ENCODE measurements around the gene LSM10. TPM values are rescaled to one million over a fixed set of nuclear protein-coding genes. Genes with fewer than 3 reads are reported as not detected.

The LSM10 gene

GRCh38 chr1:36346741-36347370 is 50.9 kb downstream of the LSM10 start:
- Histone ChIP-seq H3K4me3 (ENCODE audit: low read length) (no peak overlapping the region), H3K27me3 (ENCODE audit: control insufficient read depth, insufficient read depth, low read length) (no peaks in the 10 kb centered on the region), H3K4me1 (ENCODE audit: control insufficient read depth, insufficient read depth, low read length) (peaks cover 54% of the 10 kb centered on the region), H3K9ac (ENCODE audit: low read depth, low read length) (no peak overlapping the region), H3K4me2 (ENCODE audit: low read length) (no peak overlapping the region), H3K36me3 (ENCODE audit: insufficient read depth, low read length) (peaks cover 66% of the 10 kb centered on the region), H3K9me3 (replicated peaks; ENCODE audit: low read length) (no peaks in the 10 kb centered on the region)

- H3K4me1 ChIP-seq (ENCODE audit: control insufficient read depth, insufficient read depth, low read length), result peaks cover 39% of the 10 kb centered on the region
- H3K4me3 ChIP-seq (ENCODE audit: low read length), result no peak overlapping the region
- no peak overlapping the region for H3K4me2 ChIP-seq (ENCODE audit: low read length)
- no peaks in the 10 kb centered on the region for H3K27me3 ChIP-seq (ENCODE audit: control insufficient read depth, insufficient read depth, low read length)
- no peaks in the 10 kb centered on the region for H3K9me3 ChIP-seq (replicated peaks; ENCODE audit: low read length)
- H3K9ac ChIP-seq (ENCODE audit: low read depth, low read length), result no peak overlapping the region
- peaks cover 78% of the 10 kb centered on the region for H3K36me3 ChIP-seq (ENCODE audit: insufficient read depth, low read length)
Measured at GRCh38 chr1:36345353-36345752, 52.4 kb downstream of the LSM10 start.

- no peak overlapping the region for H3K9ac ChIP-seq (ENCODE audit: low read depth, low read length)
- H3K4me1 ChIP-seq (ENCODE audit: control insufficient read depth, insufficient read depth, low read length), result peaks cover 29% of the 10 kb centered on the region
- H3K36me3 ChIP-seq (ENCODE audit: insufficient read depth, low read length), result peaks cover 82% of the 10 kb centered on the region
- H3K9me3 ChIP-seq (replicated peaks; ENCODE audit: low read length), result no peaks in the 10 kb centered on the region
- no peaks in the 10 kb centered on the region for H3K27me3 ChIP-seq (ENCODE audit: control insufficient read depth, insufficient read depth, low read length)
- H3K4me2 ChIP-seq (ENCODE audit: low read length), result no peak overlapping the region
- H3K4me3 ChIP-seq (ENCODE audit: low read length), result no peak overlapping the region
Measured at GRCh38 chr1:36344395-36344680, 53.4 kb downstream of the LSM10 start.

GRCh38 chr1:36343651-36344394 is 53.9 kb downstream of the LSM10 start:
- H3K4me2 ChIP-seq (ENCODE audit: low read length), result peak overlapping the region; percentile 41
- no peak overlapping the region for H3K4me3 ChIP-seq (ENCODE audit: low read length)
- H3K4me1 ChIP-seq (ENCODE audit: control insufficient read depth, insufficient read depth, low read length), result peaks cover 24% of the 10 kb centered on the region
- peaks cover 82% of the 10 kb centered on the region for H3K36me3 ChIP-seq (ENCODE audit: insufficient read depth, low read length)
- peak overlapping the region; percentile 67 for H3K9ac ChIP-seq (ENCODE audit: low read depth, low read length)
- H3K27me3 ChIP-seq (ENCODE audit: control insufficient read depth, insufficient read depth, low read length), result no peaks in the 10 kb centered on the region
- H3K9me3 ChIP-seq (replicated peaks; ENCODE audit: low read length), result no peaks in the 10 kb centered on the region

Small RNAs within 50 kb of the gene (small RNA-seq; reads per million reads assigned to genes)
- gene RNU4-27P (not detected), gene SNORA63C (2.1 reads per million, percentile 67 among the genes with 10 or more reads in this experiment)

Data from skeletal muscle satellite cell (primary cell).